ENCODE data around the gene ATP5F1C. TPM values are rescaled to one million over a fixed set of nuclear protein-coding genes. Genes with fewer than 3 reads are reported as not detected.
"Not testable (repeated sequence)": the region's sequence is repeated elsewhere in the genome, so short reads cannot be mapped to it uniquely, and the experiment has no call there.

ATP5F1C gene
- 100 to 1,000 TPM; 264 to 320 (median 266) TPM for polyA plus RNA-seq

DNA sequence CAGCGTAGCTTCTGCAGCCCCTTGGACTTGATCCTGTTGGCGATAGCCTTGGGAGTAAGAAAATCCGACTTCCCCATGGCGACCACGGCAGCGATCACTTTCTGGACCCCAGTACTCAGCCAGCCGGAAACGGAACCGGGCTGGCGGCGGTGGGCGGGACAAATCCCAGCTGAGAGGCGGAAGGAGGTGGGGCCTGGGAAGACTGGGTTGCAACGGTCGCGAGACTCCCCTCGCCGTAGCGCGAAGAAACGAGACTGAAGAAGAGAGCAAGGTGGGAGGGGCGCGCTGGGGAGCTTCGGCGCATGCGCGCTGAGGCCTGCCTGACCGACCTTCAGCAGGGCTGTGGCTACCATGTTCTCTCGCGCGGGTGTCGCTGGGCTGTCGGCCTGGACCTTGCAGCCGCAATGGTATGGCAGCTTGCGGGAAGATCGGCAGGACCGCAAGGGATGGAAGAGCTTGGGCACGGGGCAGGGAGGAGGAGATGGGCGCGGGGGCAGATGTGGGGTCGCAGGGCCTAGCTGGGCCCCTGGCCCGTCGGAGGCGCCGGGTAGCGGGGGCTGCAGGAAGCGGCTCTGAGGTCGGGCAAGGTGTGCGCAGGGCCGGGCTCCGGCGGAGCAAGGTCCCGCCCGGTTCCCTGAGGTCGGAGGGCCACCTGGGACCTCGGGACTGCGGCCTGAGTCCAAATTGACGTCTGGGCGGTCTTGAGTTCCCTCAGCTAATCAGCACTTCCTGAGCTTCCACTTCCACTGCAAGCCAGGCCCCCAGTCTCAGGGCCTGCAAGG, at the start of gene ATP5F1C, which contains the start of gene KIN:
ATP5F1C (plus strand) TSS at position 321 of the 782 bp plus-strand sequence; CDS start at position 352, 31 bp downstream.
KIN (minus strand) TSS at position 137 of the 782 bp plus-strand sequence; CDS start at position 77, 60 bp downstream.
- WGBS, 3 donors = 0% methylated on average over 47 to 59 of the region's 59 CpGs
- H3K27ac ChIP-seq (ENCODE audit: low read depth, low read length) = no peak within 1 kb of the TSS

DNA sequence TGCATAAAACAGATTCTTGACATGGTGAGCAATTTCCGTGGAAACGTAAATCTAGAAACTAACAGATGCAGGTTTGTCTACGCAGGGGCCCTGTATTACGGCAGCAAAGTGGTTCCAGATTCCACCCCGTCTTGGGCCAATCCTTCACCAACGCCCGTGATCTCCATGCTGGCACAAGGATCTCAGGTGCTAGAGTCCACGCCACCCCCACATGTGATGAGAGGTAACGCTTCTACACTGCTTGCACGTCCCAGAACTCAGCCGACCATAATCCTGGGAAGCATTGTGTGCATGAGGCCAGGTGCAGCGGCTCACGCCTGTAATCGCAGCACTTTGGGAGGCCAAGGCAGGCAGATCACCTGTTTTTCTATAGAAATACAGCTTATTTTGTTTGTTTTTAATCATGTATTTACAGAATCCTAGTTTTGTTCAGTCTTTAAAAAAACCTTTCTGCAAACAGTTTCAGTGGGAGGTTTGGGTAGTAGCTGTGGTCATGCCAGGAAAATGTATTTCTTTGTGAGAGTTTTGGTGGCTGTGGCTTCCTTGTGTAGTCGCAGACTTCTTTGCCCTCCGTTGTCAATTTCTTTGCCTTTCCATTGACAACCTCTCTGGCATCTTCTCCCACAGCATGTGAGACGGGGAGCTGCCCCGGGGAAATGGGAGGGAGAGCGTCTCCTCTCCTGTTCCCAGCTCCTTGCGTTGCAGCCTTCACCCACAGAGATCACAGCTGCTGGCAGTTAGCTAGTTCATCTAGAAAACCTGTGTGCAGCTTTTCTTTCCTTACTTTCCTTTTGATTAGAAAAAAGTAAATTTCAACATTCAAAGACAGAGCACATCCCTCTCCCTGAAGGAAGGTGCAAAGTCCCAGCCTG, 49.2 kb upstream of the ATP5F1C start:
- H3K27ac ChIP-seq (ENCODE audit: low read depth, low read length) = no peak overlapping the region
- WGBS, 3 donors = 72 to 81% (median 80%) methylated on average over 20 of the region's 20 CpGs

DNA sequence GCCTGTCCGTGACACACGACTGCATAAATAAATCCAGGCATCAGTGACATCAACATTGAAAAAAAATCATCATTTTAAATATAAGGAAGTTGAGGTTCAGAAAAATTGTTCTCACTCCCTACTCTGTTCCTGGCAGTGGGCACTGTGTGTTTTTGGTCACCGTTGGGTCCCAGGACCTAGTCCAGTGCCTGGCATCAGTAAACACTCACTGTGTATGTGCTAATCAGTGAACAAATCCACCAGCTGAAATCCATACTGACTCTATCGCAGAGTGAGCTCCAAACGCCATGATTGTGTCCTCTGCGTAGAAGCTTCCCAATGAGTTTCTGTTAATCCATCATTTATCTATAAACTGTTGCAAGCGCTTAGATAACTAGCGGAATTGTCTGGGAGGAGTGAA, 43.7 kb upstream of the ATP5F1C start:
- WGBS, 3 donors = 86 to 92% (median 89%) methylated on average over 8 of the region's 8 CpGs
- H3K27ac ChIP-seq (ENCODE audit: low read depth, low read length) = no peak overlapping the region

DNA sequence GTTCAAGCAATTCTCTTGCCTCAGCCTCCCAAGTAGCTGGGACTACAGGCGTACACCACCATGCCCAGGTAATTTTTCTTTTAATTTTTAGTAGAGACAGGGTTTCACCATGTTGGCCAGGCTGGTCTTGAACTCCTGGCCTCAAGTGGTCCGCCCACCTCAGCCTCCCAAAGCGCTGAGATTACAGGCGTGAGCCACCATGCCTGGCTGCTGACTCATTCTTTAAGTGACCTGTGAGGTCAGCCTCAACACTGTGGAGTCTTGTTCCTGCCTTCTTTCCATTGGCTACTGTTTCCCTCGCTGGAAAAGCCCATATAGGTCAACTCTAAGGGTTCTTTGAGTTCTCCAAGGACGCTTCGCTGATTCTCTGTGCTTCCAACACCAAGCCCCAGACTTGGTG, 39.3 kb upstream of the ATP5F1C start:
- WGBS, 3 donors = 86 to 89% (median 89%) methylated on average over 7 of the region's 7 CpGs
- not testable (repeated sequence) for H3K27ac ChIP-seq (ENCODE audit: low read depth, low read length)

DNA sequence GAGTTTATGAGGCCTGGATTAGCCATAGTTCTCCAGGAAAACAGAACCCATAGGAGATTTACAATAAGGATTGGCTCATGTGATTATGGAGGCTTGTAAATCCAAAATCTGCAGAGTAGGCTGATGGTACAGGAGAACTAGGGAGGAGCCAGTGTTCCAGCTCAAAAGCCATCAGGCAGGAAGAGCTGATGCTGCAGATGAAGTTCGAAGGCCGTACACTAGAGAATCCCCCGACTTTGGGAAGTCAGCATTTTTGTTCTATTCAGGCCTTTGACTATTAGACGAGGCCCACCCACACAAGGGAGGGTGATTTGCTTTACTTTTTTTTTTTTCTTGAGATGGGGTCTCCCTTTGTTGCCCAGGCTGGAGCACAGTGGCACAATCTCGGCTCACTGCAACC, 37.8 kb upstream of the ATP5F1C start:
- no peak overlapping the region for H3K27ac ChIP-seq (ENCODE audit: low read depth, low read length)
- 85 to 97% (median 94%) methylated on average over 5 of the region's 5 CpGs for WGBS, 3 donors

DNA sequence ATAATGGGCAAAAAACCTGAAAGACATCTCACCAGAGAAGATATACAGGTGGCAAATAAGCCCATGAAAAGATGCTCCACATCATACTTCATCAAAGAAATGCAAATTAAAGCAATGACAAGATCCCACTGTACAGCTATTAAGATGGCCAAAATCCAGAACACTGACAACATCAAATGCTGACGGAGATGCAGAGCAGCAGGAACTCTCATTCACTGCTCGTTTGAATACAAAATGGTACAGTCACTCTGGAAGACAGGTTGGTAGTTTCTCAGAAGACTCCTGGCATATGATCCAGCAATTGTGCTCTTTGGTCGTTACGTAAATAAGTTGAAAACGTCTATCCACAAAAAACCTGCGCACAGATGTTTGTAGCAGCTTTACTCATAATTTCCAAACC, 35.7 kb upstream of the ATP5F1C start:
- no peak overlapping the region for H3K27ac ChIP-seq (ENCODE audit: low read depth, low read length)
- 90 to 94% (median 90%) methylated on average over 6 of the region's 6 CpGs for WGBS, 3 donors

DNA sequence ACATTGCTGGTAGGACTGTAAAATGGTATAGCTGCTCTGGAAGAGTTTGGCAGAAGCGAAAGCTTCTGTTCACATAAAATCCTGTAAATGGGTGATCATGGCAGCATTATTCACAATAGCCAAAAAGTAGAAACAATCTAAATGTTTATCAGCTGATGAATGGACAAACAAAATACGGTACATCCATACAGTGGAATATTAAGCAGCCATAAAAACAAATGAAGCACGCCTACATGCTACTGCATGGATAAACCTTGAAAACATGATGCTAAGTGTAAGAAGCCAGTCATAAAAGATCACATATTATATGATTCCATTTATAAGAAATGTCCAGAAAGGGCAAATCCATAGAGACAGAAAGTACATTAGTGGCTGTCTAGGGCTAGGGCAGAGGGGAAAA, 32.9 kb upstream of the ATP5F1C start:
- no peak overlapping the region for H3K27ac ChIP-seq (ENCODE audit: low read depth, low read length)
- WGBS, 3 donors = 98 to 99% (median 99%) methylated on average over 3 of the region's 3 CpGs

DNA sequence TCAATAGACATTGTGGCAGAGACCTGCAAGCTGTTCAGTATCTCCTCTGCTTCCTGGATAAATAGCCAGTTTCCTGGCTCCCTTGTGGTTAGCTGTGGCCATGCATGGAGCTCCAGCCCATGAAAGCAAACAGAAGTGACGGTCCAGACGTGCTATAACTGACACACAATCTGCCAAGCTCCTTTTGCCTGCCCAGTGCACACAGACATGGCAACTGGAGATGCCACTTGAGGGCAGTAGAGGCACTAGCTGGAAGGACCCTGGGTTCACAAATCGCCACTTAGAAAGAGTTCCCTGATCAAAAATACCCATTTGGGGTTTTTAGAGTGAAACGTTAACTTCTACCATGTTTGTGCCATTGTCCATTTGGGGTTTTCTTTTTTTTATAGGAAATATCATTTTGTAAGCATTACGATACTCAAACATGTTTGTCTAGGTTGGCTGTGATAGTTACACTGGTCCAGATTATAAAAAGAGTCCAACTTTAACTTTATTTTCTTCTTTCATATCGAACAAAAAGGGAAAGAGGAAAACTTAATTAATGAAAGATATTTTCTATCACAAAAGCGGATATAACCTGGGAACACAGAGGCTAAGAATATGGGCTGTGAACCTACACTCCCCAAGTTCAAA, 31.5 kb upstream of the ATP5F1C start:
- H3K27ac ChIP-seq (ENCODE audit: low read depth, low read length) = no peak overlapping the region
- 49 to 66% (median 62%) methylated on average over 7 of the region's 7 CpGs for WGBS, 3 donors

DNA sequence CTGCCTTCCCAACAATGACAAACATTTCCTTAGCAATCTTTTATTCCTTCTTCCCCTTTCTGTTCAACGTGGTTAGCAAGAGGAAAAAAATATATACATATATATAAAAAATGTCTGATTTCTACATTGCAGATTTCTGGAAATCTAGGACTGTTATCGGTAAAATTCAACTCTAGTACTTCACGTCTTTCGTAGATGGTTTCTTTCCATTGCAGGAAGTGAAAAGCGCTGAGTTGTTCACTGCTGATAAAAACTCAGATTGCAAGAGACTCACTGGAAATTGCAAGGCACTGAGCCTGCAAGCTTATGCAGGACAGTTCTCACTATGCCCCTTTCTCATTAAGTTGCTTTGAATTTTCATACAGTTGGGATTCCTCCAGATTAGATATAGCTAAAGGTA, 24.0 kb upstream of the ATP5F1C start:
- no peak overlapping the region for H3K27ac ChIP-seq (ENCODE audit: low read depth, low read length)
- WGBS, 3 donors = 49 to 76% (median 62%) methylated on average over 5 of the region's 5 CpGs

DNA sequence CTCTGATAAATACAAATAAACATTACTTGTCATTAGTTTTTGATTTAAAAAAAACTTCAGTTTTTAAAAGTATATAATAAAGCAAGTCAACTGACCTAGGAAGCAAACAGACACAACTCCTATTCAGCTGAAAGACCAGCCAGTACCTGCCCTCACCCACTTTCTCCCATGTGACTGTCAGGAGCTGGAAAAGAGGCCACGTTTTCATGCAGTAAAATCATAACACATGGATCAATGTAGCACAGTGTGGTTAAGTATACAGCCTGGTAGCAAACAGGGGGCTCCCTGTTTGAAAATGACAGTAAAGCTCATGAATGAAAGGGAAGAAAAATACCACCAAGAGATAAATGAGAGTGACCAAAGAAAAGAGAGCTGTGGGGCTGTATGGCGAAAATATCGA, 21.7 kb upstream of the ATP5F1C start:
- 84 to 89% (median 87%) methylated on average over 3 of the region's 3 CpGs for whole genome bisulfite sequencing, 3 donors
- H3K27ac ChIP-seq (ENCODE audit: low read depth, low read length) = no peak overlapping the region

DNA sequence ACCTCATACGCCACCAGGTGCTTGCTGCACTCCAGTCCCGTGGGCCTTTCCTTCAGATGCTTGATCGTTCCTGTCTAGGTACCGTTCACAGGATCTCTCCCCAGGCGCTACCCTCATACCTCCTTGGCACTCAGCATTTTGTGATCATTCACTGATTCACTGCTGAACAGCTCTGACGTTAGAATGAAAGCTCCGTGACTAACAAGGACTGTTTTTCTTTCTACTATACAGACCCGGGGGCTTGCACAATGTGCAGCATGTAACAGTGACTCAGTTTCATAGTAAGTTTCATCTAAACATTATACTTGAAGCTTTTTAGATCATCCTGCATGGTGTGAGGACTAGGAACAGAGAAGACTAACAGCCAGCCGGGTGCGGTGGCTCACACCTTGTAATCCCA, 20.8 kb upstream of the ATP5F1C start:
- 92 to 95% (median 95%) methylated on average over 10 of the region's 10 CpGs for WGBS, 3 donors
- no peak overlapping the region for H3K27ac ChIP-seq (ENCODE audit: low read depth, low read length)

DNA sequence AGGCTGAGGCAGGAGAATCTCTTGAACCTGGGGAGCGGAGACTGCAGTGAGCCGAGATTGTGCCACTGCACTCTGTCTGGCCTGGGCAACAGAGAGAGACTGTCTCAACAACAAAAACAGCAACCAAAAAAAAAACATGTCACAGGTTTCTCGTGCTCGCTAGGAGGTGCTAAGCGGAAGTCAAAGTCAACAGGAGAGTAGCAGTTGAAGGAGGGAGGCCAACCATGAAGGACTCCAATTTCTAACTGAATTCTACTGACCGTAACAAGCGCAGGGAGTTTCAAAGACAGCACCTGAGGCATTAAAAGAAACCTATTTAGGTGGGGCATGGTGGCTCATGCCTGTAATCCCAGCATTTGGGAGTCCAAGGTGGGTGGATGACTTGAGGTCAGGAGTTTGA, 19.6 kb upstream of the ATP5F1C start:
- WGBS, 3 donors = 96 to 98% (median 97%) methylated on average over 7 of the region's 7 CpGs
- no peak overlapping the region for H3K27ac ChIP-seq (ENCODE audit: low read depth, low read length)

DNA sequence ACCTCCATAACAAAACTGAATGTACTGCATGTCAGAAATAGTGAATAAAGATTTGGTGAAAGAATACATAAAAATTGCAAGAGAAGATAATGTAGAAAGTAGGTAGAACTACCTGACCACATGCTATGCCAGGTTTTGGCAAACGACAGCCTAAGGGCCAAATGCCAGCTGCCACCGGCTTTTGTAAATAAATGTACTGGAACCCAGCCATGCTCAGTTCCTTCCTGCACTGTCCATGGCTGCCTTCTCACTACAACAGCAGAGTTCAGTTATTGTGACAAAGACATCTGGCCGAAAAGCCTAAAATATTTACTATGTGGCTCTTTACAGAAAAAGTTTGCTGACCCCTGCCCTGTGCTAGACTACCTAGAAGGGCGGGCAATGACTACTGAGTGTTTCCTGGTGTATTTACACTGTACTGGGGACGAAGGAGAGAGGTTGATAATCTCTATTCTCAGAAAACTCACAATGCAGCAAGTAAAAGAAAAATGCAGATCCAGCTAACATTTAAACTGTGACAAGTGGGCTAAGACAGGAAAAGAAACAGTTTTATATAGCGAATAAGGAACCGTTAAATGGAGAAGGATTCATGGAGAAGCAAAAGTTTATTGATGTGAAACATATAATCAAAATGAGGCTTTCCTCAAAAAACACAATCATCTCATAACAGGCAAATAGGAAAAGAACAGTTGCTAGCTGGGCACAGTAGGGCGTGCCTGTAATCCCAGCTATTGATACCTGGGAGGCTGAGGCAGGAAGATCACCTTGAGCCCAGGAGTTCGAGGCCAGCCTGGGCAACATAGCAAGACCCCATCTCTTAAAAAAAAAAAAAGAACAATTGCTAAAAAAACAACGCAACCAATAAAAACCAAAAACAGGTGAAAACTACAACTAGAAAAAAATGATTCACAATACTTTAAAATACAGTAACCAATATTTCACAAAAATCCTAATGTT, 13.9 kb upstream of the ATP5F1C start:
- H3K27ac ChIP-seq (ENCODE audit: low read depth, low read length) = no peak overlapping the region
- WGBS, 3 donors = 45 to 66% (median 57%) methylated on average over 10 of the region's 10 CpGs

DNA sequence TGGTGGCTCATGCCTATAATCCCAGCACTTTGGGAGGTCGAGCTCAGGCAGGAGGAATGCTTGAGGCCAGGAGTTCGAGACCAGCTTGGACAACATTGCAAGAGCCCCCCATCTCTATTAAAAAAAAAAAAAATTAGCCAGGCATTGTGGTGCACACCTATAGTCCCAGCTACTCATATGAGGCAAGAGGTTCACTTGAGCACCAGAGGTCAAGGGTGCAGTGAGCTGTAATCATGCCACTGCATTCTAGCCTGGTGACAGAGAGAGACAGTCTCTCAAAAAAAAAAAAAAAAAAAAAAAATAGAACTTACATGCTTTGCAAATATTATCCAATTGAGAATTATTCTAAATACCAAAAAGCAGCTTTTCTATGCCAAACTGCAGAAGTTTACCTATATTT, 11.2 kb upstream of the ATP5F1C start:
- 97 to 100% (median 99%) methylated on average over 2 of the region's 2 CpGs for WGBS, 3 donors
- no peak overlapping the region for H3K27ac ChIP-seq (ENCODE audit: low read depth, low read length)

DNA sequence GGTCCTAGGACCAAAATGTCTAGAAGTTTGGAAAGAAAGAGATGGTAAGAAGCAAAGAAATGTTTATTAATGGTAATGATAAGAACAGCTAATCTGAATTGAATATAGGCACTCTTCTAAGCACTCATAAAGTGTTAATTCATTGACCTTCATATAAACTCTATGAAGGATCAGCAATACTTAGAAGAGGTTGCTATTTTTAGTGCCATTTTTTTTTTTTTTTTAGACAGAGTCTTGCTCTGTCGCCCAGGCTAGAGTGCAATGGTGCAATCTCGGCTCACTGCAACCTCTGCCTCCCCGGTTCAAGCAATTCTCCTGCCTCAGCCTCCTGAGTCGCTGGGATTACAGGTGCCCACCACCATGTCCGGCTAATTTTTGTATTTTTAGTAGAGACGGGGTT, 5.8 kb upstream of the ATP5F1C start:
- 80 to 88% (median 83%) methylated on average over 6 of the region's 6 CpGs for WGBS, 3 donors
- H3K27ac ChIP-seq (ENCODE audit: low read depth, low read length) = not testable (repeated sequence)

DNA sequence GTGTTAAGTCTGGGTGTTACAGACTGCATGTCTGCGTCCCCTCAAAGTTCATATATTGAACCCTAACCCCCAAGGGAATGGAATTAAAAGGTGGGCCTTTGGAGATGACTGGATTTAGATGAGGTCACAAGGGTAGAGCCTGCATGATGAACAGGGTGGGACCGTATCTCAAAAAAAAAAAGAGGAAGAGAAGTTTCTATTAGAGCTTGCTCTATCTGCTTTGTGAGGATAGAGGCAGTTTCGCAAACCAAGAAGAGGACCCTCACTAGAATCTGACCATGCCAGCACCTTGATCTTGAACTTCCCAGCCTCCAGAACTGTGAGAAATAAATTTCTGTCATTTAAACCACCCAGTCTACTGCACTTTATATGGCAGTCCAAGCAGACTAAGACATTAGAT, 1.5 kb upstream of the ATP5F1C start:
- no peak overlapping the region for H3K27ac ChIP-seq (ENCODE audit: low read depth, low read length)
- WGBS, 3 donors = 63 to 85% (median 68%) methylated on average over 3 of the region's 3 CpGs

DNA sequence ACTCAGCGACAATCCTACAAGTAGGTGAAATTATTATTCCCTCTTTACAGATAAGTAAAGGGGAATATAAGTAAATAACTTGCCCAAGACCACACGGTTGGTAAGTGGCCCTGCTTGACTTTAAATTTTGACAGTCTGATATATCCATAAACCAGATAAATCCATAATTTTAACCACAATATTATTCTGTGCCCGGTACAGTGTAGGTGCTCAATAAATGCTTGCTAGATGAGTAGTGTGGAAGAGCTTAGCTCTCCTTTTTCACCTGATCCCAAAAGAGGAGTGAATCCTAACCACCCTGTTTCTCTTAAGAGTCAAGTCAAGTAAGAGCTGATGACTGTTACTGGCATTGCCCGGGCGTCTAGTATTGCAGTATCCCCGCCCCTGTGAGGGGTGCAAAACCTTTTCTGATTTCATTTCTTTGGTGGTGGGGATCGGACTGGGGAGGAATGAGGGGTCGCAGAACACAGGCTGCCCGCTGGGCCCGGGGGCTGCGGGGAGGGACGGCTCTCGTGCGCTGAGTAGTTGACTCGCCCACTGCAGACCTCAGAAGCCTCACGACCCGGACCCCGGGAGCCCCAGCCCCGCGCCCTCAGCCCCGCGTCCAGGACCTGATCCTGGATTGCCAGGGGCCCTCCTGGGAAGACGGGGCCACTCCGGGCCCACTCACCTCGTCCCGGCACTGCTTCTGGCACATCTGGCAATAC, 674 bp upstream of the ATP5F1C start:
- WGBS, 3 donors = 1 to 3% (median 2%) methylated on average over 16 to 26 of the region's 26 CpGs
- H3K27ac ChIP-seq (ENCODE audit: low read depth, low read length) = no peak overlapping the region

All from adipose tissue (tissue), 3 donors.